ENCODE data around the gene KIF1B. TPM values are rescaled to one million over a fixed set of nuclear protein-coding genes. Genes with fewer than 3 reads are reported as not detected.

KIF1B gene
- total and polyA plus RNA-seq, 9 of the 15 experiments (the other 6 are each of a cell fraction or from before 2014, with no cell fraction given): 2.8 to 19.8 (median 11.9) TPM

DNA sequence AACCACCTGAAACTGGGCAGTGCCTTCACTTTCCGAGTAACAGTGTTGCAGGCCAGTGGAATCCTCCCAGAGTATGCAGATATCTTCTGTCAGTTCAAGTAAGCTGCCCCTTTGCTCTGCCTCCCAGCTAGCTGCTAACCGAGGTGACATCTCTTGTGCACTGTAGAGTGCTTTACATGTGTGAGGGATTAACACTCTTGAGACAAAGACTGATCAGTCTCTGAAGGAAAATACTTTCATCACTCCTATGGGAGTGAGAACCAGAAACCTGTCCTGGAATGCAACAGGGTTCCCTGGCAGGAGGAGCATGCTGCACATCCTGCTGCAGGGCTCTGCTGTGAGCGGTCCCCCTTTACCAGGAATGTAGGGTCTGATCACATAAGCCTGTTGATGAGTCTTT lies 127.1 kb downstream of the KIF1B start (continued):
- TF ChIP-seq RERE (CRISPR knock-in tag; IDR thresholded peaks at IDR 0.05; ENCODE audit: borderline replicate concordance) (no peak), NCOA2 (IDR thresholded peaks at IDR 0.05; ENCODE audit: partially characterized antibody in 2 of 2) (no peak), COPS2 (conservative IDR thresholded peaks at IDR 0.05) (no peak)

DNA sequence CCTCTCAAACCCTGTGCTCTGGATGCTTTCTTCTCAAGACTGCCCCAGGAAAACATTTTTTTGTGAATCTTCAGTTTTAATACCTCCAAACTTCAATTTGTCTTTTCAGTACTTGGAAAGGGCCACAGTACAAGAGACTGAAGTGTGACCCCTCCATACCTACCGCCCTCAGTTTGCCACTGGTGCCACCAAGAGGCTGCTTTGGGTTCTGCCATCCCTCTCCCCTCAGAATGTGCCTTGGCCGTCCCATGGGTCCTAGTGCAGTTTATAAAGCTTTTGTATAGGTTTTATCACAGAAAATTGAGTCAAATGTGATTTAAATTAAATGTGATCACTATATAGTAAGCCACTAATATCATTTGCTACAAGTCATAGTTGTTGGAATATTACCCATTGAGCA lies 127.7 kb downstream of the KIF1B start:
- intact Hi-C loops (cut with micrococcal nuclease) (loop anchor here (1.0 kb wide), 1 partner anchor 129 kb away; no protein-coding TSS in a partner anchor), in situ Hi-C loops (cut with MboI) (no loop called here)
- H4K20me1 ChIP-seq (replicated peaks; ENCODE audit: control insufficient read depth, insufficient read depth, low read length): no peaks in the 10 kb centered on the region
- H3K4me2 ChIP-seq (ENCODE audit: insufficient read depth, low read length): no peak overlapping the region
- no peaks in the 10 kb centered on the region for H3K27me3 ChIP-seq (ENCODE audit: control insufficient read depth in 2 of 2, insufficient read depth in 2 of 2, low read length in 2 of 2)
- no peaks in the 10 kb centered on the region for H3K9me1 ChIP-seq (ENCODE audit: control insufficient read depth, insufficient read depth, low read length)
- H3K4me1 ChIP-seq (replicated peaks in 1 of 2; ENCODE audit: control insufficient read depth in 2 of 2, insufficient read depth in 2 of 2, low read length in 2 of 2): peaks cover 0 to 9% of the 10 kb centered on the region in 2 experiments; a peak in 2 of 5 replicates
- no peak overlapping the region for H2AFZ ChIP-seq (ENCODE audit: low read depth, low read length)
- WGBS (ENCODE audit: insufficient coverage, low coverage, missing lambda C conversion rate): 29% methylated on average over 2 of the region's 2 CpGs
- peak; percentile 91 for ATAC-seq
- peak; percentile 46 to 63 (median 60) for DNase-seq (ENCODE audit: extremely low read depth in 1 of 4, low spot score in 3 of 4)
- no peaks in the 10 kb centered on the region for H3K9me3 ChIP-seq (replicated peaks; ENCODE audit: control insufficient read depth, insufficient read depth, low read depth, low read length)
- ChIA-PET CTCF (ENCODE audit: low intra/inter-chr PET ratio) (interaction anchor here (0.6 kb wide), 1 partner anchor 354 kb away, joined by 3 read pairs; no protein-coding TSS in a partner anchor), POLR2A (interaction anchor here (1.1 kb wide), 1 partner anchor 12 kb away, joined by 3 read pairs; no protein-coding TSS in a partner anchor)
- no peaks in the 10 kb centered on the region for H3K79me2 ChIP-seq (ENCODE audit: control insufficient read depth, insufficient read depth, low read length)
- no peak overlapping the region for H3K4me3 ChIP-seq
- H3K36me3 ChIP-seq (ENCODE audit: control insufficient read depth, insufficient read depth, low read length): peaks cover 22% of the 10 kb centered on the region; the same call in 2 of the 3 replicates
- no TSS peak for BruUV-seq (replicated peaks)
- no peak for FAIRE-seq
- H3K27ac ChIP-seq (ENCODE audit: extremely low read depth, low read depth, low read length): no peak overlapping the region
- no peak overlapping the region for H3K9ac ChIP-seq (ENCODE audit: insufficient read depth in 1 of 2, low read depth in 2 of 2, low read length in 2 of 2)
- no peak for TF ChIP-seq ZBED1 (IDR thresholded peaks at IDR 0.05)
- TF ChIP-seq, protein P1, sequence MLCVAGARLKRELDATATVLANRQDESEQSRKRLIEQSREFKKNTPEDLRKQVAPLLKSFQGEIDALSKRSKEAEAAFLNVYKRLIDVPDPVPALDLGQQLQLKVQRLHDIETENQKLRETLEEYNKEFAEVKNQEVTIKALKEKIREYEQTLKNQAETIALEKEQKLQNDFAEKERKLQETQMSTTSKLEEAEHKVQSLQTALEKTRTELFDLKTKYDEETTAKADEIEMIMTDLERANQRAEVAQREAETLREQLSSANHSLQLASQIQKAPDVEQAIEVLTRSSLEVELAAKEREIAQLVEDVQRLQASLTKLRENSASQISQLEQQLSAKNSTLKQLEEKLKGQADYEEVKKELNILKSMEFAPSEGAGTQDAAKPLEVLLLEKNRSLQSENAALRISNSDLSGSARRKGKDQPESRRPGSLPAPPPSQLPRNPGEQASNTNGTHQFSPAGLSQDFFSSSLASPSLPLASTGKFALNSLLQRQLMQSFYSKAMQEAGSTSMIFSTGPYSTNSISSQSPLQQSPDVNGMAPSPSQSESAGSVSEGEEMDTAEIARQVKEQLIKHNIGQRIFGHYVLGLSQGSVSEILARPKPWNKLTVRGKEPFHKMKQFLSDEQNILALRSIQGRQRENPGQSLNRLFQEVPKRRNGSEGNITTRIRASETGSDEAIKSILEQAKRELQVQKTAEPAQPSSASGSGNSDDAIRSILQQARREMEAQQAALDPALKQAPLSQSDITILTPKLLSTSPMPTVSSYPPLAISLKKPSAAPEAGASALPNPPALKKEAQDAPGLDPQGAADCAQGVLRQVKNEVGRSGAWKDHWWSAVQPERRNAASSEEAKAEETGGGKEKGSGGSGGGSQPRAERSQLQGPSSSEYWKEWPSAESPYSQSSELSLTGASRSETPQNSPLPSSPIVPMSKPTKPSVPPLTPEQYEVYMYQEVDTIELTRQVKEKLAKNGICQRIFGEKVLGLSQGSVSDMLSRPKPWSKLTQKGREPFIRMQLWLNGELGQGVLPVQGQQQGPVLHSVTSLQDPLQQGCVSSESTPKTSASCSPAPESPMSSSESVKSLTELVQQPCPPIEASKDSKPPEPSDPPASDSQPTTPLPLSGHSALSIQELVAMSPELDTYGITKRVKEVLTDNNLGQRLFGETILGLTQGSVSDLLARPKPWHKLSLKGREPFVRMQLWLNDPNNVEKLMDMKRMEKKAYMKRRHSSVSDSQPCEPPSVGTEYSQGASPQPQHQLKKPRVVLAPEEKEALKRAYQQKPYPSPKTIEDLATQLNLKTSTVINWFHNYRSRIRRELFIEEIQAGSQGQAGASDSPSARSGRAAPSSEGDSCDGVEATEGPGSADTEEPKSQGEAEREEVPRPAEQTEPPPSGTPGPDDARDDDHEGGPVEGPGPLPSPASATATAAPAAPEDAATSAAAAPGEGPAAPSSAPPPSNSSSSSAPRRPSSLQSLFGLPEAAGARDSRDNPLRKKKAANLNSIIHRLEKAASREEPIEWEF (CRISPR knock-in tag; IDR thresholded peaks at IDR 0.05): no peak
- TF ChIP-seq, protein P2, sequence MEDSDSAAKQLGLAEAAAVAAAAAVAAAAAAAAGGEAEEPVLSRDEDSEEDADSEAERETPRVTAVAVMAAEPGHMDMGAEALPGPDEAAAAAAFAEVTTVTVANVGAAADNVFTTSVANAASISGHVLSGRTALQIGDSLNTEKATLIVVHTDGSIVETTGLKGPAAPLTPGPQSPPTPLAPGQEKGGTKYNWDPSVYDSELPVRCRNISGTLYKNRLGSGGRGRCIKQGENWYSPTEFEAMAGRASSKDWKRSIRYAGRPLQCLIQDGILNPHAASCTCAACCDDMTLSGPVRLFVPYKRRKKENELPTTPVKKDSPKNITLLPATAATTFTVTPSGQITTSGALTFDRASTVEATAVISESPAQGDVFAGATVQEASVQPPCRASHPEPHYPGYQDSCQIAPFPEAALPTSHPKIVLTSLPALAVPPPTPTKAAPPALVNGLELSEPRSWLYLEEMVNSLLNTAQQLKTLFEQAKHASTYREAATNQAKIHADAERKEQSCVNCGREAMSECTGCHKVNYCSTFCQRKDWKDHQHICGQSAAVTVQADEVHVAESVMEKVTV (CRISPR knock-in tag; IDR thresholded peaks at IDR 0.05): peak; percentile 30; the same call in 1 of the 2 replicates
